GM18867 (cell line): ENCODE results near the gene RET.
A peak's percentile ranks its signal among the peaks of the same experiment; 100 is the strongest.

Source experiments
- ATAC-seq: cut with Tn5 transposase; IDR thresholded peaks from one replicate; pipeline ENCODE4 v1.9.1; 2021; ENCODE audit warnings: mild to moderate bottlenecking, moderate library complexity; ENCODE audit not compliant: unreplicated experiment

RET gene

DNA sequence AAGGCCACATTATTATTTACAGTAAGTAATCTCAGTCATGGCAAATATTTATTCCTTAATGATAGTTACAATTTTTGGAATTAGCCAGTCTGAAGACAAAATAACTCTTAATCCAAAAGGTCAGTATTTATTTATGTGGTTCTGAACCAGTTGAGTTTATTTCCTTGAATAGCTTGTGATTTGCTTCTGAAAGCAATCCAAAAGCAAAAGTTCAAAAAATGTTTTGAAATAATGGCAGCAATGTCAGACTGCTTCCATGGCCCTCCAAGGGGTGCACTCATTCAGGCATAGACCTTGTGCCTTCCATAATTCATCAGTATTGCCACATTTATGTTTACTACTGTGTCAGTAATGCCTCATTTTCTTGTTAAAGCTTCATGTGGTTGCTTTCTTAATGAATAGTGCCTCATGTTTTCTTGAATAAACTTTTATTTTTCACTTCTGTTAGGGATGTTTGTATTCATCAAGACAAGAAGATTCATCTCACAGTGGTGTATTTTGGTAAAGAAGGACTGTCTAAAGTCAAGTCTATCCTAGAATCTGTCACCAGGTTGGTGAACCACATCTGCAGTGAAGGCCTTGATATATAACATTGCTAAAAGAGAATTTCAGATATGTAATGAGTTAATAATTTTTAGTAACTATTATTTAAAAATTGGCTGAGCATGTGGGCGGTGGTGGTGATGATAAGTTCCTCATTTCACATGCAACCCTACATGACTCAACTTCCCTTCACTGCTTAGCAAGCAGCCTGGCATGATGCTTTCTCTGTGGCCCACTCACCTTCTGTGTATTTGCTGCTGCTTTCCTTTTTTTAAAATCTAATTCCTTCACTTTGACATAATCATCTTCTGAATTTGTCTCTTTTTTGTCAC, 83.4 kb downstream of the RET start:
- peak; percentile 54 for ATAC-seq

DNA sequence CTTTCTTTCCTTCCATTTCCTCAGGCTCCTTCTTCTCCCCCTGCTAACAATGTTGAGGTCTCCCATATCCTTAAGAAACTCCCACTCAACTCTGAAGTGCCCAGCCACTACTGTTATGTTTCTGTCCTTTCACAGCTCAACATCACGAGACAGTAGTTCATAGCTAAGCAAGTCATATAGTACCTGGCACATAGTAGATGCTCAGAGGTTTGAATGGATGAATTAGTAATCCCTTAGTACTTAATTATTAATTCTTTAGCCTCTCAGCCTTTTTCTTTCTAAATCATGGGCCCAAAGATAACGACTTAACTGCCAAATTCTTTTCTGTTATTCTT, 84.0 kb downstream of the RET start:
- peak; percentile 79 for ATAC-seq

DNA sequence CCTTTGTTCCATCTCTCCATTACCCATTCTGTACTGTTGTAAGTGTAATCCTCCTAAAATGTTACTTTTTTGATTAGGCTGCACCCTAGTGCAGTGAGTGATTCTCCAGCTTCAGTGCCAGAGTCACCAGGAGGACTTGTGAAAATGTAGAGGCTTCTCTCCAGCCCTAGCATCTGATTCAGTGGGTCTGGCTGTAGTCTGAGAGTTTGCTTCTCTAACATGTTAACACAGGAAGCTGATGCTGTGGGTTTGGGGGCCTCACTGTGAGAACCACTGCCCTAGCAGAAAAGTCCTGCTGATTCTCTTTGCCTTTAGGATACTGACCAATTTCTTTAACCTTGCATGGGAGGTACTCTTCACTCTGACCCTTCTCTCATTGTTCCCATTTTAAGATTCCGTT, 85.7 kb downstream of the RET start:
- no peak for ATAC-seq

- peak; percentile 27 for ATAC-seq
Measured at GRCh38 chr10:43166207-43166879, 89.5 kb downstream of the RET start.

- ATAC-seq = peak; percentile 83
Measured at GRCh38 chr10:43166880-43167497, 90.1 kb downstream of the RET start.

DNA sequence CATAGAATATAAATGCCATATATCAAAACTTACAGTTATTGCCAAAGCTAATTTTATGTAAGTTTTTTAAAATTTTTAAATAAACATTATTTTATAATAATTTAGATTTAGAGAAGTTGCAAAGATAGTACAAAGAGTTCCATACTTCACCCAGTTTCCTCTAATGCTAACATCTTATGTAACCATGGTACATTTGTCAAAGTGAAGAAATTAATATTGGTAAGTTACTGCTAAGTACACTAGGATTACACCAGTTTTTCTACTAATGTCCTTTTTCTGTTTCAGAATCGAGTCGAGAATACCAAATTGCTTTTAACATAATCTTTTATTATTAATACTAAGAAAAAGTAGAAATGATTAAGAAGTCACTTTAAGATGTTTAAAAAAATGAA, 90.6 kb downstream of the RET start:
- ATAC-seq = no peak

- ATAC-seq = no peak
Measured at GRCh38 chr10:43170491-43170890, 93.6 kb downstream of the RET start.

GRCh38 chr10:43172645-43173044, 95.8 kb downstream of the RET start:
- no peak for ATAC-seq

GRCh38 chr10:43173120-43173519, 96.3 kb downstream of the RET start:
- ATAC-seq = no peak

DNA sequence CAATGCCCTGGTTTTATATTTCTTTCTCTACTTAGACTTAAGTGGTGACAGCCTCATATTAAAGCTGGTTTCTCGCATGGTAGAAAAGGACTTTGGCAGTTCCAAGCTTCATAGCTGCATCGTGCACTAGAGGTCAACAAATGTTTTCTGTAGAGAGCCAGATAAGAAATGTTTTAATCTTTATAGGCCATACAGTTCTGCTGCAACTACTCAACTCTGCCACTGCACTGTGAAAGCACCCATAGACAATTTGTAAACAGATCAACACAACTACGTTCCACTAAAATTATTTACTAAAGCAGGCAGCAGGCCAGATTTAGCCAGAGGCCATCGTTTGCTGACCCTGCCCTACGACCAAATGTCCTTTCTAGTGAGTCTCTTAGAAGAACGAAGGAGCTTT, 98.1 kb downstream of the RET start:
- no peak for ATAC-seq

DNA sequence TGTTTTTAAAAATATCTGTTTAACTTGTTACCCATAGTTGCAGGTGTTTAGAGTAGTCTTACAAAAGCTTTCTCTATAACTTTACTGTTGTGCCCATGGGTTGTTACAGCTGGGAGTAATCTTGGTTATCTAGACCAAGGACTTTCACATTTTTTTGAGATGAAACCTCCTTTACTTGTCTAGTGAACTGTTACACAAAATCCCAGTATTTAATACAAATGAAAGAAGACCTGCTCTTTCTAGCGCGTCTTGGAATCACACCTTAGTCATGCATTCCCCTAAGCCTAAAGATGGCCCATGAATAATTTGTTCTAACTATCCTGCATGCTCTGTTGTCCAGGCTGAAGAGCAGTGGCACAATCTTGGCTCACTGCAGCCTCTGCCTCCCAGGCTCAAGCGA, 99.4 kb downstream of the RET start:
- ATAC-seq = no peak

- no peak for ATAC-seq
Measured at GRCh38 chr10:43177595-43177994, 100.7 kb downstream of the RET start.
